Coronary artery (tissue), 2 donors: ENCODE results near the gene PCIF1.
A peak's percentile ranks its signal among the peaks of the same experiment; 100 is the strongest.

Experiments used
- DNase-seq: peaks from one replicate; pipeline ENCODE4 v3.0.0-alpha.2; 2017; ENCODE audit warnings: low spot score
- H3K27ac ChIP-seq, 2 donors: fragments of 200-600 bp; sonication (generic); one replicate each; pipeline ENCODE4 v1.5.1; 2016 to 2019
- H3K4me3 ChIP-seq: fragments of 200-600 bp; sonication (generic); 2 replicates; pipeline ENCODE4 v1.5.1; 2016; ENCODE audit warnings: mild to moderate bottlenecking, moderate library complexity
- TF ChIP-seq, protein P1 (sequence below): fragments of 200-600 bp; sonication (generic); IDR thresholded peaks from one replicate; pipeline ENCODE4 v1.5.1; 2019; ENCODE audit warnings: antibody characterized with exemption

PCIF1 gene

GRCh38 chr20:45904583-45905504 lies 29.6 kb upstream of the PCIF1 start:
- TF ChIP-seq, protein P1, sequence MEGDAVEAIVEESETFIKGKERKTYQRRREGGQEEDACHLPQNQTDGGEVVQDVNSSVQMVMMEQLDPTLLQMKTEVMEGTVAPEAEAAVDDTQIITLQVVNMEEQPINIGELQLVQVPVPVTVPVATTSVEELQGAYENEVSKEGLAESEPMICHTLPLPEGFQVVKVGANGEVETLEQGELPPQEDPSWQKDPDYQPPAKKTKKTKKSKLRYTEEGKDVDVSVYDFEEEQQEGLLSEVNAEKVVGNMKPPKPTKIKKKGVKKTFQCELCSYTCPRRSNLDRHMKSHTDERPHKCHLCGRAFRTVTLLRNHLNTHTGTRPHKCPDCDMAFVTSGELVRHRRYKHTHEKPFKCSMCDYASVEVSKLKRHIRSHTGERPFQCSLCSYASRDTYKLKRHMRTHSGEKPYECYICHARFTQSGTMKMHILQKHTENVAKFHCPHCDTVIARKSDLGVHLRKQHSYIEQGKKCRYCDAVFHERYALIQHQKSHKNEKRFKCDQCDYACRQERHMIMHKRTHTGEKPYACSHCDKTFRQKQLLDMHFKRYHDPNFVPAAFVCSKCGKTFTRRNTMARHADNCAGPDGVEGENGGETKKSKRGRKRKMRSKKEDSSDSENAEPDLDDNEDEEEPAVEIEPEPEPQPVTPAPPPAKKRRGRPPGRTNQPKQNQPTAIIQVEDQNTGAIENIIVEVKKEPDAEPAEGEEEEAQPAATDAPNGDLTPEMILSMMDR: no peak
- H3K27ac ChIP-seq: no peak overlapping the region
- no peak for DNase-seq
- H3K4me3 ChIP-seq: no peak overlapping the region

DNA sequence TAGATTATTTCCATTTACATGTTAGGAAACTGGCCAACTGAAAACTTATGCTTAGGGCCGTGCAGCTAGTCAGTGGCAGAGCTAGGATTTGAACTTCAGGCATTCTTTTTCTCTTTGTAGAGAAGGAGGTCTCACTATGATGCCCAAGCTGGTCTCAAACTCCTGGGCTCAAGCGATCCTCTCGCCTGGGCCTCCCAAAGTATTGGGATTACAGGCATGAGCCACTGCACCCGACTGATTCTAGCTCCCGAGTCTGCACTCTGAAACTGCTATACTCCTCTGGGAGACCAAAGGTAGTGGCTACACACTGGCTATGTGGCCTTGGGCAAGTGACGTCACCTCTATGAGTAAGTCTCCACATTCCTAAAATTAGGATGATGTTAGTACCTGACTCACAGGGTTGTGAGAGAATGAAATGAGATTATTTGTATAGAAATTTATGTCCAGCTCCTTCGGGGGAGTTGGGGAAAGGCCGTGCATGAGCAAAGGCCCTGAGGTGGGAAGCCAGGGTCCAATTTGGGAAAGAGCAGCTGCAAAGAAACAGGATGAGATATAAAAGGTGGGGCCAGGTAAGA lies 28.9 kb upstream of the PCIF1 start:
- DNase-seq: no peak
- Histone ChIP-seq H3K27ac (no peak overlapping the region), H3K4me3 (no peak overlapping the region)
- TF ChIP-seq, protein P1: no peak

DNA sequence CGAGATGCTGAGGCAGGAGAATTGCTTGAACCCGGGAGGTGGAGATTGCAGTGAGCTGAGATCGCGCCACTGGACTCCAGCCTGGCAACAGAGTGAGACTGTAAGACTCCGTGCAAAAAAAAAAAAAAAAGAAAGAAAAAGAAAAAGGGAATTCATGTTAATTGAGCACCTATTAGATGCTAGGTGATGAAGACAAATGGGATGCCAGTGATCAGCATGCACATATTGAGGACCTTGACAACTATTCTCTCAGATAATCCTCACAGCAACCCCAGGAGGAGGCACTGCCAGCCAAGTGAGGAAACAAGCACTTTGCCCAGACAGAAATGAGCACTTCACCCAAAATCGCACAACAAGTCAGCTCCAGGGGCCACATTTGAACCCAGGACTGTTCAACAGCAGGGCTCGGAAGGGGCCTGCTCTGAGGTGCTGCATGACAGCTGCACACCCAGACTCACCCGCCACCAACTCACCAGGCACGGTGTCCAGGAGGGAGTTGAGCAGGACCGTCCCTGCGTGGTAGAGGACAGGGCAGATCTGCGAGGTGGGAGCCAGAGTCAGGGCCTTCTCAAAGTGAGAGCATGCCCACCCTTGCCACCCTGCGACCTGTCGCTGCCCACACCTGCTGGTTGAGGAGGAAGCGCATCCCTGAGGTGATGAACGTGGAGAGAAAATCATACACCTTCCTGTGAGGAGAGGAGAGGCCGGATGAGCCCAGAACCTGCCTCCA lies 27.1 kb upstream of the PCIF1 start:
- H3K4me3 ChIP-seq: no peak overlapping the region
- no peak for DNase-seq
- TF ChIP-seq, protein P1: no peak
- H3K27ac ChIP-seq: no peak overlapping the region

- H3K4me3 ChIP-seq: no peak overlapping the region
- no peak for DNase-seq
- TF ChIP-seq, protein P1: no peak
- no peak overlapping the region for H3K27ac ChIP-seq
Measured at GRCh38 chr20:45908084-45908483, 26.4 kb upstream of the PCIF1 start.

DNA sequence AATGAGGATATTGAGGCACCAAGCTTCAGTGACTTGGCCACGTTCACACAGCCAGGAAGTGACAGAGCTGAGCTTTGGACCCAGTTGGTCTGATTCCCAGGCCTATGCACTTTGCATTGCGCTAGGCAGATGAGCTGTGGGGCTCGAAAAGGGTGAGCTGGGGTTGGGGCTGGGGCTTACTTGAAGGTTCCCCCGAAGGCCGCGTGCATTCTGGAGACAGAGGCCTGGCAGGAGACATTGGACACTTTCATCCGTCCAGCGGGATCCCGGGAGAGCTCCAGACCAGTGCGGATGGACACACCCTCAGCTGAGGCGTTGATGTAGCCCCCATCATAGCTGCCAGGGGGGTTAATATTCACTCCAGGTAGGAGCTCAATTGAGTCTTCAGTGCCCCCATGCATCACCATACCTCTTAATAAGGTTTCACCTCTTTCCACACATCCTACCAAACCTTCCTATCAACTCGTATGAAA lies 25.1 kb upstream of the PCIF1 start:
- TF ChIP-seq, protein P1: no peak
- Histone ChIP-seq H3K4me3 (peak overlapping the region; percentile 74), H3K27ac (peak overlapping the region in 1 of 2 donors; percentile 89)
- no peak for DNase-seq

GRCh38 chr20:45909817-45910669 lies 24.4 kb upstream of the PCIF1 start:
- no peak for DNase-seq
- TF ChIP-seq, protein P1: no peak
- Histone ChIP-seq H3K4me3 (peak overlapping the region; percentile 74), H3K27ac (peak overlapping the region in 1 of 2 donors; percentile 89)
